Measurements from ENCODE around the gene CHST8. TPM values are rescaled to one million over a fixed set of nuclear protein-coding genes. Genes with fewer than 3 reads are reported as not detected.

CHST8 gene
- total and polyA plus RNA-seq, 7 experiments from 2014 or later, result not detected

DNA sequence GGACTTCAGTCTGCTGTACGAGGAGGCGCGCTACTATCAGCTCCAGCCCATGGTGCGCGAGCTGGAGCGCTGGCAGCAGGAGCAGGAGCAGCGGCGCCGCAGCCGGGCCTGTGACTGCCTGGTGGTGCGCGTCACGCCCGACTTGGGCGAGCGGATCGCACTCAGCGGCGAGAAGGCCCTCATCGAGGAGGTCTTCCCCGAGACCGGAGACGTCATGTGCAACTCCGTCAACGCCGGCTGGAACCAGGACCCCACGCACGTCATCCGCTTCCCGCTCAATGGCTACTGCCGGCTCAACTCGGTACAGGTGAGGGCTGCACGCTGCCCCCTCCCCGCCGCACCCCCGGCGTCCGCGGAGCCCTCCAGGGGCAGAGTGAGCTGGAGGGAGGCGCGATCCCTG lies 189.5 kb downstream of the CHST8 start:
- no peaks in the 10 kb centered on the region for H3K4me1 ChIP-seq (ENCODE audit: control insufficient read depth in 2 of 2, insufficient read depth in 2 of 2, low read length in 2 of 2)
- H3K27me3 ChIP-seq (ENCODE audit: control insufficient read depth in 2 of 2, insufficient read depth in 2 of 2, low read length in 2 of 2), result peaks cover 0 to 3% of the 10 kb centered on the region in 2 donors
- H3K27ac ChIP-seq (ENCODE audit: low read depth, low read length), result no peak overlapping the region
- no peaks in the 10 kb centered on the region for H3K9me3 ChIP-seq (ENCODE audit: control insufficient read depth in 2 of 3, low read length in 3 of 3)
- H3K36me3 ChIP-seq (ENCODE audit: control insufficient read depth in 2 of 3, insufficient read depth in 3 of 3, low read length in 3 of 3), result no peaks in the 10 kb centered on the region
- DNase-seq (no peak), ATAC-seq (no peak)
- intact Hi-C loops (cut with micrococcal nuclease), result no loop called here
- Mint-ChIP-seq H3K27ac (no peak overlapping the region), H3K36me3 (no peaks in the 10 kb centered on the region), H3K4me1 (peaks cover 0 to 7% (median 0%) of the 10 kb centered on the region in 7 donors), H3K9me3 (no peaks in the 10 kb centered on the region), H3K27me3 (peaks cover 0 to 8% (median 0%) of the 10 kb centered on the region in 5 donors), H3K4me3 (no peak overlapping the region)
- no peak overlapping the region for H3K4me3 ChIP-seq (ENCODE audit: low read length)
- ChIA-PET POLR2A (no interaction called here), CTCF (no interaction called here)

DNA sequence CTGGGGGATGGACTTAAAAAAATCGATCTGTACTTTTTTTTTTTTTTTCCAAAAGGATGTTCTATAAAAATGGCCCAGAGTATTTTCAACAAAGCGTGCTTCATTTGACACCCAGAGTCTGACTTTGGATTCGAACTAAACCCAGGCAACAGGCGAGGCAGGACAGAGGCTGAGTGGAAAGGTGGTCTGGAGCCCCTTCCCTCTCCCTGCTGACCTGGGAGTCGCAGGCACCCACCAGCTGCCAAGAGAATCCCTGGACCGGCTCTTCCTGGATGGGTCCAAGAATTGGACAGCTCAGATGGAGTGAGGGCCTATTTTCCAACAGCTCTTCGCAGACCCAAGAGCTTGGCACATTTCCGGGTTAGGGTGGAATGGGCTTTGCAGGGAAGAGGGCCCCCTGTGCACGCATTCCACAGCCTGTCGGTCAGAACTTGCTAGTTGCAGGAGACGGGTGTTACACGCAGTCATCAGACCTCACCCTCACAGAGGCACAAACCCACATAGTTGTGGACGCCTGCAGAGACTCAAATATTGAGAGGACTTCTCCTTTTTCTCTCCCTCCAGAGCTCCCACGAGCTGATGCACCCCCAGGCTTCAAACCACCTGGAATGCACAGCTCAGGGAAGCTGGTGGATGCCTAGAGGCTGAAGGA lies 190.1 kb downstream of the CHST8 start:
- Mint-ChIP-seq H3K27ac (no peak overlapping the region), H3K9me3 (no peaks in the 10 kb centered on the region), H3K4me1 (peaks cover 0 to 3% (median 0%) of the 10 kb centered on the region in 7 donors), H3K4me3 (no peak overlapping the region), H3K27me3 (peaks cover 0 to 10% (median 0%) of the 10 kb centered on the region in 5 donors), H3K36me3 (no peaks in the 10 kb centered on the region)
- intact Hi-C loops (cut with micrococcal nuclease), result no loop called here
- Histone ChIP-seq H3K27me3 (ENCODE audit: control insufficient read depth in 2 of 2, insufficient read depth in 2 of 2, low read length in 2 of 2) (peaks cover 0 to 3% of the 10 kb centered on the region in 2 donors), H3K36me3 (ENCODE audit: control insufficient read depth in 2 of 3, insufficient read depth in 3 of 3, low read length in 3 of 3) (no peaks in the 10 kb centered on the region), H3K4me3 (ENCODE audit: low read length) (no peak overlapping the region), H3K9me3 (ENCODE audit: control insufficient read depth in 2 of 3, low read length in 3 of 3) (no peaks in the 10 kb centered on the region), H3K27ac (ENCODE audit: low read depth, low read length) (no peak overlapping the region), H3K4me1 (ENCODE audit: control insufficient read depth in 2 of 2, insufficient read depth in 2 of 2, low read length in 2 of 2) (no peaks in the 10 kb centered on the region)
- ChIA-PET CTCF (no interaction called here), POLR2A (no interaction called here)
- no peak for ATAC-seq
- DNase-seq, result no peak

DNA sequence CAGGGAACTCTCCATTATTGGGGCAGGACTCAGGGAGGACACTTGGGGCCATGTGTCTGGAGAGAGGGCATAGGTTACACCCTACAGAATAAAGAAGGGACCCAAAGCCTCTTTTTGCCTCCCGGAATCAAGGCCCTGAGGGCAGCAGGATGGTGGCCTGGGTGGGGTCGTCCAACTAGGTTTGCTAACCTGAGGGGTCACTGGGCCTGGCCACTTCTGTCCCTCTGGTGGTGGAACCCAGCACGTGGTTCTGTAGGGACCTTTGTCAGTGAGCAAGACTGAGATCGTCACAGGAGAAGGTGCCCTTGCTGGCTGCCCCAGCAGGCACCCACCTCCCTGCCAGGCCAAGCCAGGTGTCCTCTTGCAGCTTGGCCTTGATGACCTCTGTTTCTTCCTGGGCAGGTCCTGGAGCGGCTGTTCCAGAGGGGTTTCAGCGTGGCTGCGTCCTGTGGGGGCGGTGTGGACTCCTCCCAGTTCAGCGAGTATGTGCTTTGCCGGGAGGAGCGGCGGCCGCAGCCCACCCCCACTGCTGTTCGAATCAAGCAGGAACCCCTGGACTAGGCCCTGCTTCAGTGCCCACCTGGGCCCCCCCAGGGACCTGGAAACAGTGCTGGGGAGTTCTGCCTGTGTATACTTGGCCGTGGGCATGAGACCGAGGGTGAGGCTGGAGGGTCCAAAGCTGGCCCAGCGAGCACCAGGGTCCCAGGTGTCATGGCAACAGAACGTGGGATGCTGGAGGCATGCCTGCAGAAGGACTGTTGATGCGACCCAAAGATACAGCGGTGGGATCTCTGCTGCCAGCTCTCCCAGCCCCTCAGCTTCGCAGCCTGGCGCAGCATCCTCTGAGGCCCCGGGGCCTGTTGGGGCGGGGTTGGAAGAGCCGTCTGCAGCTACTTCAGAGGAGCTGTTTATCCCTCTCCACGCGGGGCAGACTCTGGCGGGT lies 190.9 kb downstream of the CHST8 start:
- Mint-ChIP-seq H3K36me3 (no peaks in the 10 kb centered on the region), H3K9me3 (no peaks in the 10 kb centered on the region), H3K4me1 (peaks cover 0 to 7% (median 0%) of the 10 kb centered on the region in 7 donors), H3K4me3 (no peak overlapping the region), H3K27me3 (peaks cover 0 to 15% (median 3%) of the 10 kb centered on the region in 5 donors), H3K27ac (no peak overlapping the region)
- Histone ChIP-seq H3K36me3 (ENCODE audit: control insufficient read depth in 2 of 3, insufficient read depth in 3 of 3, low read length in 3 of 3) (no peaks in the 10 kb centered on the region), H3K4me1 (ENCODE audit: control insufficient read depth in 2 of 2, insufficient read depth in 2 of 2, low read length in 2 of 2) (no peaks in the 10 kb centered on the region), H3K4me3 (ENCODE audit: low read length) (no peak overlapping the region), H3K27ac (ENCODE audit: low read depth, low read length) (no peak overlapping the region), H3K27me3 (ENCODE audit: control insufficient read depth in 2 of 2, insufficient read depth in 2 of 2, low read length in 2 of 2) (peaks cover 0 to 3% of the 10 kb centered on the region in 2 donors), H3K9me3 (ENCODE audit: control insufficient read depth in 2 of 3, low read length in 3 of 3) (no peaks in the 10 kb centered on the region)
- DNase-seq, result no peak
- ATAC-seq, result no peak
- CTCF ChIA-PET, result interaction anchor here (0.6 kb wide), 1 partner anchor 103 kb away, joined by 4 read pairs; no protein-coding TSS in a partner anchor
- intact Hi-C loops (cut with micrococcal nuclease), result no loop called here
- POLR2A ChIA-PET, result no interaction called here

DNA sequence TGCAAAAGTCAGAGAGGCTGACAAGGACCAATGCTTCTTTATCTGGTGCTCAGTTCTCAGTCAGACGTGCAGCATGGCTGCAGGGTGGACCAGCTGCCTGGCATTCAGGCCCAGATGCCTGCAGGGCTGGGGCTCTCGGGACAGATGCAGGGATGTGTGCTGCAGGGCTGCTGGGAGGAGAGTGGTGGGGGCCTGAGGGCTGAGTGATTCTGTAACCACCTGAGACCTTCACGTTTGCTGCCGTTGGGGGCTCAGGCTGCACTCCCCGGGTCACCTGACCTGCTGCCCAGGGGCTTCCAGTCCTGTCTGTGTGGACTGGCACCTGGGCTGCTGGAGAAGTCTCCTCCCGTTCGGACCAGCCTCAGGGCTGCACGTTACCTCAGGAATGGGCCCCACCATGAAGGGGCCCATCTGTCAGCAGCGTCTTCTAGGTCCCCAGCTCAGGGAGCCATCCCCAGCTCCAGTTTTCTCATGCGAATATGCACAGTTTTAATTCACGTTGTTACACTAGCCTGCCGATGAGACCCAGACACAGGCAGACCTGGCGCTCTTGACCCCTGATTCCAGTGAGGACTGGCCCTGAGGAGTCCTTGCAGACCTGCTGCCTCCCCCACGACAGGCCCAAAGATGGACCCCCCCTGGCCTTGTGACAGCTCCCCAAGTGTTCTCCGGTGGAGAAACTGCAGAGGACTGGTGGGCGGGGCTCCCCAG lies 191.8 kb downstream of the CHST8 start:
- Histone ChIP-seq H3K4me3 (ENCODE audit: low read length) (no peak overlapping the region), H3K27me3 (ENCODE audit: control insufficient read depth in 2 of 2, insufficient read depth in 2 of 2, low read length in 2 of 2) (peaks cover 0 to 3% of the 10 kb centered on the region in 2 donors), H3K9me3 (ENCODE audit: control insufficient read depth in 2 of 3, low read length in 3 of 3) (no peaks in the 10 kb centered on the region), H3K36me3 (ENCODE audit: control insufficient read depth in 2 of 3, insufficient read depth in 3 of 3, low read length in 3 of 3) (no peaks in the 10 kb centered on the region), H3K4me1 (ENCODE audit: control insufficient read depth in 2 of 2, insufficient read depth in 2 of 2, low read length in 2 of 2) (no peaks in the 10 kb centered on the region), H3K27ac (ENCODE audit: low read depth, low read length) (no peak overlapping the region)
- H3K4me3 Mint-ChIP-seq, result no peak overlapping the region
- intact Hi-C loops (cut with micrococcal nuclease), result no loop called here
- DNase-seq (no peak), ATAC-seq (no peak)
- H3K4me1 Mint-ChIP-seq, result peaks cover 0 to 9% (median 0%) of the 10 kb centered on the region in 7 donors
- no peaks in the 10 kb centered on the region for H3K36me3 Mint-ChIP-seq
- H3K9me3 Mint-ChIP-seq, result no peaks in the 10 kb centered on the region
- H3K27ac Mint-ChIP-seq, result no peak overlapping the region
- ChIA-PET CTCF (no interaction called here), POLR2A (no interaction called here)
- peaks cover 0 to 15% (median 3%) of the 10 kb centered on the region in 5 donors for H3K27me3 Mint-ChIP-seq

DNA sequence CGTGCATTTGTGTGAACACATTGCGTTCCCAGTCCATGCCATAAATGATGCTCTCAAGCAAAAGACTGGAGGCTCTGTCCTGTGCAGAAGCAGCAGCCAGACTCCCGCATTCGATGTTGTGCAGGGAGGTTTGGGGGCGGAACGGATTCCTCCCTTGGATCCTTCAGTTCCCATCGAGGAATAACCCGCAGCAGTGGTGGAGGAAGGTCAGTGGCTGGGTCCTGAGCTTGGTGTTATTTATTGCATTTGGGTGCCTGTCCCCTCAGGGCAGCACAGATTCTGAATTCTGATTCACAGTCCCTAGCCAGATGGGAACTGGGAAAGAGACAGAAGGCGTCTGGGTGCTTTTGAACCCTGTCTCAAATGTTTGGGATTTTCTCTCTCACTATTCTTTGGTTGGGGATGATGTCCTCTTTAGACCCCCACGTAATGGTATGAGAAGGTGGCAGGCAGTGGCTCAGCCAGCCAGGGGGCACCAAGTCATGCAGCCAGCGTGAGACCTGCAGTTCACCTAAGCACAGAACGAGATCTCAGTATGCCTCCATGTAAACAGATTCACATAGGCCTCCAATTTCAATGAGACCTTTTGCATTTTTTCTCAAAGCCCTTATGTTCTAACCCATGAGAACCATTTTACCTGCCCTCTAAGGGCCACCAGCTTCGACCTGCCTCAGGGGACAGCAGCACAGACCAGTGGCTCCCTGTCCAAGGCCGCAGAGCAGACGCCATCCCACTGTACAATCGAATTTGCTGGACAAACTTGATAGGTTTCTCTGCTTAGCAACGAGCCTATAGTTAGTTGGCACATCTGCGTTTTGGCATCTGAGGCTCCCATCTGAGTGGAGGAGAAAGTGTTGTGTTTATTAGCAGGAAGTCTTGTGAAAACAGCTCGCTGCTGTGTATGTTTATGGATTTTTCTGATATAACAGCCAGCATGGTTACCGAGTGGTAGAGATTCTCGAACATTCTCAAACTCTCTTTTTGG lies 192.7 kb downstream of the CHST8 start:
- CTCF ChIA-PET, result no interaction called here
- intact Hi-C loops (cut with micrococcal nuclease), result no loop called here
- POLR2A ChIA-PET, result no interaction called here
- Mint-ChIP-seq H3K4me3 (no peak overlapping the region), H3K36me3 (no peaks in the 10 kb centered on the region), H3K9me3 (no peaks in the 10 kb centered on the region), H3K4me1 (peaks cover 0 to 17% (median 4%) of the 10 kb centered on the region in 7 donors), H3K27me3 (peaks cover 0 to 19% (median 7%) of the 10 kb centered on the region in 5 donors), H3K27ac (no peak overlapping the region)
- H3K9me3 ChIP-seq (ENCODE audit: control insufficient read depth in 2 of 3, low read length in 3 of 3), result no peaks in the 10 kb centered on the region
- no peak overlapping the region for H3K4me3 ChIP-seq (ENCODE audit: low read length)
- H3K4me1 ChIP-seq (ENCODE audit: control insufficient read depth in 2 of 2, insufficient read depth in 2 of 2, low read length in 2 of 2), result no peaks in the 10 kb centered on the region
- H3K27me3 ChIP-seq (ENCODE audit: control insufficient read depth in 2 of 2, insufficient read depth in 2 of 2, low read length in 2 of 2), result peaks cover 0 to 3% of the 10 kb centered on the region in 2 donors
- H3K36me3 ChIP-seq (ENCODE audit: control insufficient read depth in 2 of 3, insufficient read depth in 3 of 3, low read length in 3 of 3), result no peaks in the 10 kb centered on the region
- DNase-seq (no peak), ATAC-seq (no peak)
- no peak overlapping the region for H3K27ac ChIP-seq (ENCODE audit: low read depth, low read length)

Measured in naive thymus-derived CD4-positive, alpha-beta T cell (primary cell).